ENCODE measurements around the gene ZNF14. TPM values are rescaled to one million over a fixed set of nuclear protein-coding genes. Genes with fewer than 3 reads are reported as not detected.

The ZNF14 gene
- total and polyA plus RNA-seq, 9 of the 15 experiments (the other 6 are each of a cell fraction or from before 2014, with no cell fraction given) = 1.9 to 7.0 (median 4.0) TPM

DNA sequence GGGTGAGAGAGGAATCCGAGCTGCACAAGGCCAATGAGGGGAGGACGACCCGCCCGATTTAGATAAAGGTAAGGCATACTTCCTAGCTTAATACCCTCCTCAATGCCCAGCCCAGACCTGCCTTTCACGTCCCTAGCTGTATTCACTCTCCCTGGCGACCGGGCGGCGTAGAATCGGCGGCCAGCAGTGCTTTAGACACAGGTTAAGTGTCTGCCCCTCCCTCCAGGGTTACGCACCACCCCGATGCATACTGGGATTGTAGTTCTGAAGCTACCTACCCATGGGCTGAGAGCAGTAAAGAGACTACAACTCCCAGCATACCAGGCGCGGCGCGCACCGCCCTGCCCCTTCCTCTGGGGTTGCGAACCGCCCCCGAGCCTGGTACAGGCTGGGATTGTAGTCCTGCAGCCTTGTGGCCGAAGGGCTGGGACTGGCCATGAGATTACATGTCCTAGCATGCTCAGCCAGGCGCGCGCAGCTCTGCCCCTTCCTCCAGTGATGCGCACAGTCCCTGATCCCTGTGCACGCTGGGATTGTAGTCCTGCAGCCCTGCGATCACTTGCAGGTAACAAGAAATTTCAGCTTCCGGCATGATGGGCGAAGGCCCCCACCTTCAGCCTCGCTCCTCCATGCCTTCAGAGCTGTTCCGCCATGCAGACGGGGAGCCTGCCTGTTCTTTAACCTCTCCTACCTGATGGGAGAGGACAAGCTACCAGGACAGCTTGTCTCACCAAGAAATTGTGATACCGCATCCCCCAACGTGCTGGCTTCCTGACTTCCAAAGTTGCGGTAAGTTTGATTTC is 43.5 kb upstream of the ZNF14 start (continued):
- TF ChIP-seq ZNF282 (CRISPR knock-in tag; IDR thresholded peaks at IDR 0.05) = no peak
- TF ChIP-seq ZNF347 (CRISPR knock-in tag; IDR thresholded peaks at IDR 0.05; ENCODE audit: low read depth) = no peak
- TF ChIP-seq, protein P1, sequence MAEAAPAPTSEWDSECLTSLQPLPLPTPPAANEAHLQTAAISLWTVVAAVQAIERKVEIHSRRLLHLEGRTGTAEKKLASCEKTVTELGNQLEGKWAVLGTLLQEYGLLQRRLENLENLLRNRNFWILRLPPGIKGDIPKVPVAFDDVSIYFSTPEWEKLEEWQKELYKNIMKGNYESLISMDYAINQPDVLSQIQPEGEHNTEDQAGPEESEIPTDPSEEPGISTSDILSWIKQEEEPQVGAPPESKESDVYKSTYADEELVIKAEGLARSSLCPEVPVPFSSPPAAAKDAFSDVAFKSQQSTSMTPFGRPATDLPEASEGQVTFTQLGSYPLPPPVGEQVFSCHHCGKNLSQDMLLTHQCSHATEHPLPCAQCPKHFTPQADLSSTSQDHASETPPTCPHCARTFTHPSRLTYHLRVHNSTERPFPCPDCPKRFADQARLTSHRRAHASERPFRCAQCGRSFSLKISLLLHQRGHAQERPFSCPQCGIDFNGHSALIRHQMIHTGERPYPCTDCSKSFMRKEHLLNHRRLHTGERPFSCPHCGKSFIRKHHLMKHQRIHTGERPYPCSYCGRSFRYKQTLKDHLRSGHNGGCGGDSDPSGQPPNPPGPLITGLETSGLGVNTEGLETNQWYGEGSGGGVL (CRISPR knock-in tag; IDR thresholded peaks at IDR 0.05) = no peak
- peak; percentile 20 for TF ChIP-seq CHD1 (IDR thresholded peaks at IDR 0.05; ENCODE audit: low read length)
- TF ChIP-seq ZNF778 (CRISPR knock-in tag; IDR thresholded peaks at IDR 0.05) = no peak
- TF ChIP-seq KDM5B (IDR thresholded peaks at IDR 0.05; ENCODE audit: insufficient replicate concordance, low read depth, low read length) = peak; percentile 64
- TF ChIP-seq SP1 (CRISPR knock-in tag; IDR thresholded peaks at IDR 0.05) = peak; percentile 92
- TF ChIP-seq, protein P2, sequence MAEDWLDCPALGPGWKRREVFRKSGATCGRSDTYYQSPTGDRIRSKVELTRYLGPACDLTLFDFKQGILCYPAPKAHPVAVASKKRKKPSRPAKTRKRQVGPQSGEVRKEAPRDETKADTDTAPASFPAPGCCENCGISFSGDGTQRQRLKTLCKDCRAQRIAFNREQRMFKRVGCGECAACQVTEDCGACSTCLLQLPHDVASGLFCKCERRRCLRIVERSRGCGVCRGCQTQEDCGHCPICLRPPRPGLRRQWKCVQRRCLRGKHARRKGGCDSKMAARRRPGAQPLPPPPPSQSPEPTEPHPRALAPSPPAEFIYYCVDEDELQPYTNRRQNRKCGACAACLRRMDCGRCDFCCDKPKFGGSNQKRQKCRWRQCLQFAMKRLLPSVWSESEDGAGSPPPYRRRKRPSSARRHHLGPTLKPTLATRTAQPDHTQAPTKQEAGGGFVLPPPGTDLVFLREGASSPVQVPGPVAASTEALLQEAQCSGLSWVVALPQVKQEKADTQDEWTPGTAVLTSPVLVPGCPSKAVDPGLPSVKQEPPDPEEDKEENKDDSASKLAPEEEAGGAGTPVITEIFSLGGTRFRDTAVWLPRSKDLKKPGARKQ (CRISPR knock-in tag; IDR thresholded peaks at IDR 0.05) = no peak
- no peak for TF ChIP-seq SRSF9 (IDR thresholded peaks at IDR 0.05; ENCODE audit: borderline replicate concordance, low read depth, low read length)
- no peak for TF ChIP-seq EZH2 (IDR thresholded peaks at IDR 0.05; ENCODE audit: borderline replicate concordance, low read depth, low read length)
- no peak for TF ChIP-seq TFAM (CRISPR knock-in tag; conservative IDR thresholded peaks at IDR 0.05)
- peak; percentile 86; the same call in 1 of the 2 replicates for TF ChIP-seq KLF13 (tag; IDR thresholded peaks at IDR 0.05; ENCODE audit: borderline replicate concordance, low read depth)
- TF ChIP-seq, protein P3, sequence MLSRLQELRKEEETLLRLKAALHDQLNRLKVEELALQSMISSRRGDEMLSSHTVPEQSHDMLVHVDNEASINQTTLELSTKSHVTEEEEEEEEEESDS (CRISPR knock-in tag; IDR thresholded peaks at IDR 0.05) = no peak
- 0 out of 2 replicates have a peak, but pooled peaks have one; percentile 18 for TF ChIP-seq POLR2H (tag; IDR thresholded peaks at IDR 0.05; ENCODE audit: low read depth)
- TF ChIP-seq, protein P4, sequence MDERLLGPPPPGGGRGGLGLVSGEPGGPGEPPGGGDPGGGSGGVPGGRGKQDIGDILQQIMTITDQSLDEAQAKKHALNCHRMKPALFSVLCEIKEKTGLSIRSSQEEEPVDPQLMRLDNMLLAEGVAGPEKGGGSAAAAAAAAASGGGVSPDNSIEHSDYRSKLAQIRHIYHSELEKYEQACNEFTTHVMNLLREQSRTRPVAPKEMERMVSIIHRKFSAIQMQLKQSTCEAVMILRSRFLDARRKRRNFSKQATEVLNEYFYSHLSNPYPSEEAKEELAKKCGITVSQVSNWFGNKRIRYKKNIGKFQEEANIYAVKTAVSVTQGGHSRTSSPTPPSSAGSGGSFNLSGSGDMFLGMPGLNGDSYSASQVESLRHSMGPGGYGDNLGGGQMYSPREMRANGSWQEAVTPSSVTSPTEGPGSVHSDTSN (CRISPR knock-in tag; IDR thresholded peaks at IDR 0.05; ENCODE audit: low read depth) = no peak
- TF ChIP-seq, protein P4 (tag; conservative IDR thresholded peaks at IDR 0.05; ENCODE audit: low read depth) = no peak
- TF ChIP-seq NR2C2 (CRISPR knock-in tag; IDR thresholded peaks at IDR 0.05) = peak; percentile 94
- peak; percentile 99 for TF ChIP-seq NR2C2 (tag; IDR thresholded peaks at IDR 0.05)

All from K562 (cell line).